DND-41 (cell line): ENCODE data around the gene CEACAM16.
"Not testable (repeated sequence)": the region's sequence is repeated elsewhere in the genome, so short reads cannot be mapped to it uniquely, and the experiment has no call there.

Source experiments
- ATAC-seq: fragments of 200-7000 bp; cut with Tn5 transposase; 3 replicates; pipeline ENCODE4 v1.9.1; 2021; ENCODE audit warnings: low read depth; ENCODE audit not compliant: insufficient read depth
- DNase-seq: peaks from one replicate; pipeline ENCODE4 v3.0.0-alpha.2; 2020
- H2AFZ ChIP-seq: 2 replicates; pipeline ENCODE4 v1.6.0; 2012; ENCODE audit warnings: low read depth, low read length
- H3K27ac ChIP-seq: 2 replicates; pipeline ENCODE4 v1.5.1; 2012; ENCODE audit warnings: low read length, inconsistent platforms
- H3K27me3 ChIP-seq: fragments of 200-600 bp; sonication (generic); 2 replicates; pipeline ENCODE4 v1.6.0; 2012; ENCODE audit warnings: low read length, mild to moderate bottlenecking, inconsistent platforms; ENCODE audit not compliant: insufficient read depth, poor library complexity
- H3K36me3 ChIP-seq: 2 replicates; pipeline ENCODE4 v1.5.1; 2012; ENCODE audit warnings: low read length, inconsistent platforms; ENCODE audit not compliant: insufficient read depth
- H3K4me1 ChIP-seq: 2 replicates; pipeline ENCODE4 v1.5.1; 2012; ENCODE audit warnings: mild to moderate bottlenecking, low read length; ENCODE audit not compliant: insufficient read depth
- H3K4me2 ChIP-seq: 2 replicates; pipeline ENCODE4 v1.6.0; 2012; ENCODE audit warnings: mild to moderate bottlenecking, moderate library complexity, low read length, inconsistent platforms; ENCODE audit not compliant: insufficient read depth
- H3K4me3 ChIP-seq, 2 experiments: fragments of 200-600 bp in 1 of 2; shearing (Covaris generic) in 1 of 2; 2 replicates each; pipeline ENCODE4 v1.5.1; 2012 to 2016; ENCODE audit warnings: inconsistent platforms in 2 of 2, low read length in 2 of 2, mild to moderate bottlenecking in 2 of 2, low read depth in 1 of 2, moderate library complexity in 1 of 2
- H3K79me2 ChIP-seq: 2 replicates; pipeline ENCODE4 v1.6.0; 2012; ENCODE audit warnings: low read length, inconsistent platforms; ENCODE audit not compliant: insufficient read depth
- H3K9ac ChIP-seq: 2 replicates; pipeline ENCODE4 v1.6.0; 2012; ENCODE audit warnings: low read depth, mild to moderate bottlenecking, inconsistent platforms, low read length, moderate library complexity
- H3K9me3 ChIP-seq: 2 replicates; pipeline ENCODE4 v1.5.1; 2012; ENCODE audit warnings: low read length, moderate library complexity, mild to moderate bottlenecking, inconsistent platforms; ENCODE audit not compliant: insufficient read depth, severe bottlenecking
- H4K20me1 ChIP-seq: 2 replicates; pipeline ENCODE4 v1.6.0; 2012; ENCODE audit warnings: low read length; ENCODE audit not compliant: insufficient read depth
- EZH2 ChIP-seq: IDR thresholded peaks from 3 replicates; pipeline ENCODE4 v1.6.1; 2012; ENCODE audit warnings: borderline replicate concordance, low read depth, mild to moderate bottlenecking, moderate library complexity, low read length, inconsistent platforms; ENCODE audit not compliant: severe bottlenecking
- TF ChIP-seq, protein P1 (sequence below): IDR thresholded peaks from 2 replicates; pipeline ENCODE4 v1.5.1; 2012; ENCODE audit warnings: borderline replicate concordance, low read length, moderate library complexity, mild to moderate bottlenecking; ENCODE audit not compliant: poor library complexity, severe bottlenecking; ENCODE audit errors: extremely low read depth

Gene CEACAM16

GRCh38 chr19:44668985-44669764 lies 29.8 kb upstream of the CEACAM16 start:
- ATAC-seq (no peak), DNase-seq (no peak)
- Histone ChIP-seq H3K9me3 (no peaks in the 10 kb centered on the region), H2AFZ (no peak overlapping the region), H3K9ac (no peak overlapping the region), H3K36me3 (no peaks in the 10 kb centered on the region), H3K4me2 (no peak overlapping the region), H3K27ac (no peak overlapping the region), H3K79me2 (no peaks in the 10 kb centered on the region), H3K4me1 (no peaks in the 10 kb centered on the region), H3K27me3 (no peaks in the 10 kb centered on the region), H4K20me1 (no peaks in the 10 kb centered on the region), H3K4me3 (no peak overlapping the region)
- TF ChIP-seq, protein P1, sequence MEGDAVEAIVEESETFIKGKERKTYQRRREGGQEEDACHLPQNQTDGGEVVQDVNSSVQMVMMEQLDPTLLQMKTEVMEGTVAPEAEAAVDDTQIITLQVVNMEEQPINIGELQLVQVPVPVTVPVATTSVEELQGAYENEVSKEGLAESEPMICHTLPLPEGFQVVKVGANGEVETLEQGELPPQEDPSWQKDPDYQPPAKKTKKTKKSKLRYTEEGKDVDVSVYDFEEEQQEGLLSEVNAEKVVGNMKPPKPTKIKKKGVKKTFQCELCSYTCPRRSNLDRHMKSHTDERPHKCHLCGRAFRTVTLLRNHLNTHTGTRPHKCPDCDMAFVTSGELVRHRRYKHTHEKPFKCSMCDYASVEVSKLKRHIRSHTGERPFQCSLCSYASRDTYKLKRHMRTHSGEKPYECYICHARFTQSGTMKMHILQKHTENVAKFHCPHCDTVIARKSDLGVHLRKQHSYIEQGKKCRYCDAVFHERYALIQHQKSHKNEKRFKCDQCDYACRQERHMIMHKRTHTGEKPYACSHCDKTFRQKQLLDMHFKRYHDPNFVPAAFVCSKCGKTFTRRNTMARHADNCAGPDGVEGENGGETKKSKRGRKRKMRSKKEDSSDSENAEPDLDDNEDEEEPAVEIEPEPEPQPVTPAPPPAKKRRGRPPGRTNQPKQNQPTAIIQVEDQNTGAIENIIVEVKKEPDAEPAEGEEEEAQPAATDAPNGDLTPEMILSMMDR = no peak
- no peak for TF ChIP-seq EZH2

- H4K20me1 ChIP-seq, H3K4me2 ChIP-seq, H3K4me1 ChIP-seq, H3K9ac ChIP-seq, ATAC-seq, H3K27ac ChIP-seq, H3K4me3 ChIP-seq, H3K27me3 ChIP-seq, H3K36me3 ChIP-seq, H3K9me3 ChIP-seq, H3K79me2 ChIP-seq, H2AFZ ChIP-seq, DNase-seq: not testable (repeated sequence)
These were observed 28.9 kb upstream of the CEACAM16 start for GRCh38 chr19:44670027-44670426.

DNA sequence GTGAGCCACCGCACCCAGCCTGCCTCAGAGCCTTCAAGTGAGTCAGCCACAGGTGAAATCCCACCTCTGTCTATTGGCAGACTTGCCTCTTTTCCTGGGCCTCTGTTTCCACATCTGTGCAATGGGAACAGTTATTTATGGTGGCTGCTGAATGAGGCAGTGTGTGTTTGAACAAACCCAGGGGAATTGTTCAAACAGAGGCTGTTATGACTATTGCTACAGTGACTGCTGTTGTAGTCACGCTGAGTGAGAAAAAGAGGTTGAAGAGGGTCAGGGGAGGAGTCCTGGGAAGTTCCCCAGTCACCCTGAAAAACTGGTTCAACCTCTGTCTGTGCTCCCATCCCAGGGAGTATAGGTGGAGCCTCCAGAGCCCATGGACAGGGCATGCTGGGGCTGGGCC lies 27.6 kb upstream of the CEACAM16 start, which contains the start of gene CEACAM19:
CEACAM19 (plus strand) TSS at position 83 of the 400 bp plus-strand sequence. CDS start 450 bp downstream, outside the sequence.
- Histone ChIP-seq H3K79me2 (no peaks in the 10 kb centered on the region), H3K4me3 (no peak within 1 kb of the TSS), H3K4me2 (no peak within 1 kb of the TSS), H3K36me3 (no peaks in the 10 kb centered on the region), H3K27me3 (no peaks in the 10 kb centered on the region), H2AFZ (no peak within 1 kb of the TSS), H4K20me1 (no peaks in the 10 kb centered on the region), H3K9ac (no peak within 1 kb of the TSS), H3K9me3 (no peaks in the 10 kb centered on the region), H3K27ac (no peak within 1 kb of the TSS), H3K4me1 (no peaks in the 10 kb centered on the region)
- no peak for TF ChIP-seq EZH2
- TF ChIP-seq, protein P1 = no peak
- ATAC-seq (no peak), DNase-seq (no peak)

GRCh38 chr19:44672226-44672625 lies 26.7 kb upstream of the CEACAM16 start:
- no peak overlapping the region for H2AFZ ChIP-seq
- H3K9me3 ChIP-seq = no peaks in the 10 kb centered on the region
- no peaks in the 10 kb centered on the region for H4K20me1 ChIP-seq
- no peaks in the 10 kb centered on the region for H3K27me3 ChIP-seq
- H3K4me2 ChIP-seq = no peak overlapping the region
- H3K27ac ChIP-seq = no peak overlapping the region
- H3K36me3 ChIP-seq = no peaks in the 10 kb centered on the region
- no peak for TF ChIP-seq EZH2
- TF ChIP-seq, protein P1 = no peak
- DNase-seq = no peak
- no peaks in the 10 kb centered on the region for H3K4me1 ChIP-seq
- no peak overlapping the region for H3K9ac ChIP-seq
- no peak for ATAC-seq
- H3K4me3 ChIP-seq = no peak overlapping the region
- H3K79me2 ChIP-seq = no peaks in the 10 kb centered on the region
